Testis (tissue), 2 donors: ENCODE measurements around the gene BRAF.

Source experiments
- CTCF ChIP-seq, 3 experiments: fragments of 450-650 bp in 2 of 3; fragments of 200-600 bp in 1 of 3; sonication (generic) in 1 of 3; IDR thresholded peaks; one replicate each; pipeline ENCODE4 v1.5.1; 2016 to 2019; ENCODE audit warnings: antibody characterized with exemption in 3 of 3, mild to moderate bottlenecking in 2 of 3, moderate library complexity in 1 of 3
- POLR2A ChIP-seq: fragments of 450-650 bp; IDR thresholded peaks from one replicate; pipeline ENCODE4 v1.6.1; 2017; ENCODE audit warnings: antibody characterized with exemption, mild to moderate bottlenecking, moderate library complexity

GRCh38 chr7:140908361-140908760 lies 16.4 kb downstream of the BRAF start:
- TF ChIP-seq POLR2A = no peak
- no peak for TF ChIP-seq CTCF (IDR thresholded peaks at IDR 0.05)
